ENCODE measurements around the gene RASAL2.
"Not testable (repeated sequence)": the region's sequence is repeated elsewhere in the genome, so short reads cannot be mapped to it uniquely, and the experiment has no call there.

RASAL2 gene

GRCh38 chr1:178241837-178242236 lies 147.9 kb downstream of the RASAL2 start:
- DNase-seq: no peak

- DNase-seq: no peak
Observed at GRCh38 chr1:178243119-178243518, 149.2 kb downstream of the RASAL2 start.

GRCh38 chr1:178243890-178244289 lies 150.0 kb downstream of the RASAL2 start:
- no peak for DNase-seq

- DNase-seq: not testable (repeated sequence)
Observed at GRCh38 chr1:178248284-178248683, 154.4 kb downstream of the RASAL2 start.

- DNase-seq: not testable (repeated sequence)
Observed at GRCh38 chr1:178253581-178253980, 159.7 kb downstream of the RASAL2 start.

- no peak for DNase-seq
Observed at GRCh38 chr1:178254433-178254832, 160.5 kb downstream of the RASAL2 start.

GRCh38 chr1:178258536-178258935 lies 164.6 kb downstream of the RASAL2 start:
- DNase-seq: no peak

- no peak for DNase-seq
Observed at GRCh38 chr1:178262120-178262500, 168.2 kb downstream of the RASAL2 start.

GRCh38 chr1:178263341-178263740 lies 169.4 kb downstream of the RASAL2 start:
- DNase-seq: no peak

- DNase-seq: no peak
Observed at GRCh38 chr1:178266113-178266512, 172.2 kb downstream of the RASAL2 start.

- DNase-seq: no peak
Observed at GRCh38 chr1:178266619-178267066, 172.7 kb downstream of the RASAL2 start.

- DNase-seq: no peak
Observed at GRCh38 chr1:178267646-178268094, 173.8 kb downstream of the RASAL2 start.

GRCh38 chr1:178271471-178271870 lies 177.6 kb downstream of the RASAL2 start:
- no peak for DNase-seq

GRCh38 chr1:178273707-178274410 lies 180.0 kb downstream of the RASAL2 start:
- no peak for DNase-seq

- no peak for DNase-seq
Observed at GRCh38 chr1:178275049-178275448, 181.1 kb downstream of the RASAL2 start.

GRCh38 chr1:178275553-178275952 lies 181.6 kb downstream of the RASAL2 start:
- no peak for DNase-seq

GRCh38 chr1:178277793-178278530 lies 184.1 kb downstream of the RASAL2 start:
- no peak for DNase-seq

- DNase-seq: no peak
Observed at GRCh38 chr1:178278916-178279686, 185.2 kb downstream of the RASAL2 start.

GRCh38 chr1:178282949-178283367 lies 189.1 kb downstream of the RASAL2 start:
- no peak for DNase-seq

GRCh38 chr1:178283409-178283808 lies 189.5 kb downstream of the RASAL2 start:
- no peak for DNase-seq

GRCh38 chr1:178284058-178284457 lies 190.2 kb downstream of the RASAL2 start:
- DNase-seq: no peak

GRCh38 chr1:178291166-178291565 lies 197.3 kb downstream of the RASAL2 start:
- no peak for DNase-seq

GRCh38 chr1:178294654-178295053 lies 200.8 kb downstream of the RASAL2 start:
- no peak for DNase-seq

- no peak for DNase-seq
Observed at GRCh38 chr1:178300352-178300699, 206.4 kb downstream of the RASAL2 start.

Data from cortex of kidney (tissue), 1 donor.